Middle frontal gyrus (tissue), 1 donor: ENCODE results near the gene USP51.
"Not testable (repeated sequence)": the region's sequence is repeated elsewhere in the genome, so short reads cannot be mapped to it uniquely, and the experiment has no call there.

ENCODE experiments used
- DNase-seq: peaks from one replicate; pipeline ENCODE4 v3.0.0-alpha.2; 2015; ENCODE audit warnings: low spot score; ENCODE audit errors: extremely low spot score

The USP51 gene

GRCh38 chrX:55465791-55466190 is 23.9 kb downstream of the USP51 start:
- DNase-seq: not testable (repeated sequence)

- DNase-seq: not testable (repeated sequence)
Measured at GRCh38 chrX:55465108-55465507, 24.5 kb downstream of the USP51 start.

GRCh38 chrX:55464050-55464449 is 25.6 kb downstream of the USP51 start:
- not testable (repeated sequence) for DNase-seq

- DNase-seq: not testable (repeated sequence)
Measured at GRCh38 chrX:55459926-55460325, 29.7 kb downstream of the USP51 start.

GRCh38 chrX:55459426-55459825 is 30.2 kb downstream of the USP51 start:
- DNase-seq: not testable (repeated sequence)

- DNase-seq: not testable (repeated sequence)
Measured at GRCh38 chrX:55455708-55456107, 33.9 kb downstream of the USP51 start.

- no peak for DNase-seq
Measured at GRCh38 chrX:55452833-55453124, 36.9 kb downstream of the USP51 start.

- peak; percentile 82 for DNase-seq
Measured at GRCh38 chrX:55451990-55452832, 37.4 kb downstream of the USP51 start, which contains the start of gene MAGEH1. Gene MAGEH1, plus strand, starts transcription at chrX:55452127. Its CDS starts 248 bp downstream, at chrX:55452375.

- DNase-seq: peak; percentile 2
Measured at GRCh38 chrX:55451626-55451989, 38.0 kb downstream of the USP51 start.

GRCh38 chrX:55451141-55451540 is 38.5 kb downstream of the USP51 start:
- DNase-seq: no peak

GRCh38 chrX:55450259-55450658 is 39.4 kb downstream of the USP51 start:
- DNase-seq: no peak

GRCh38 chrX:55443468-55443867 is 46.2 kb downstream of the USP51 start:
- DNase-seq: not testable (repeated sequence)
